ENCODE data around the gene TMEM213. TPM values are rescaled to one million over a fixed set of nuclear protein-coding genes. Genes with fewer than 3 reads are reported as not detected.

TMEM213 gene
- total and polyA plus RNA-seq, 2 donors (not counting 1 experiment from before 2014, with no cell fraction given): not detected

GRCh38 chr7:138813945-138814344, 16.2 kb downstream of the TMEM213 start:
- H3K36me3 ChIP-seq (ENCODE audit: control insufficient read depth, insufficient read depth, low read length): no peaks in the 10 kb centered on the region
- no peaks in the 10 kb centered on the region for H3K27me3 ChIP-seq (ENCODE audit: control insufficient read depth, insufficient read depth, low read length)
- DNase-seq (ENCODE audit: low read depth in 2 of 2): no peak
- no peak overlapping the region for H3K9ac ChIP-seq (ENCODE audit: insufficient read depth, low read length)
- no peaks in the 10 kb centered on the region for H3K9me3 ChIP-seq (ENCODE audit: control insufficient read depth, insufficient read depth, low read depth, low read length)
- H3K4me2 ChIP-seq (ENCODE audit: extremely low read depth, insufficient read depth, low read length): no peak overlapping the region
- no peak overlapping the region for H3K27ac ChIP-seq (ENCODE audit: insufficient read depth, low read length)
- TF ChIP-seq CTCF (conservative IDR thresholded peaks at IDR 0.05 in 1 of 2, IDR thresholded peaks at IDR 0.05 in 1 of 2; ENCODE audit: low read depth in 1 of 2, low read length in 2 of 2) (no peak), EZH2 (IDR thresholded peaks at IDR 0.05; ENCODE audit: low read length, missing control alignments) (no peak)
- peaks cover 1% of the 10 kb centered on the region for H4K20me1 ChIP-seq (ENCODE audit: control insufficient read depth, extremely low read depth, insufficient read depth, low read length)
- H2AFZ ChIP-seq (ENCODE audit: low read length): no peak overlapping the region
- H3K4me1 ChIP-seq (ENCODE audit: control insufficient read depth, extremely low read depth, insufficient read depth, low read length): no peaks in the 10 kb centered on the region
- no peaks in the 10 kb centered on the region for H3K79me2 ChIP-seq (ENCODE audit: control insufficient read depth, insufficient read depth, low read length)
- H3K4me3 ChIP-seq (replicated peaks in 1 of 4; ENCODE audit: control extremely low read depth in 1 of 4, insufficient read depth in 1 of 4, low read depth in 3 of 4, low read length in 4 of 4): no peak overlapping the region

- no peak for TF ChIP-seq CTCF (conservative IDR thresholded peaks at IDR 0.05 in 1 of 2, IDR thresholded peaks at IDR 0.05 in 1 of 2; ENCODE audit: low read depth in 1 of 2, low read length in 2 of 2)
- TF ChIP-seq EZH2 (IDR thresholded peaks at IDR 0.05; ENCODE audit: low read length, missing control alignments): no peak
Observed at GRCh38 chr7:138814816-138815332, 17.1 kb downstream of the TMEM213 start.

GRCh38 chr7:138816650-138817049, 18.9 kb downstream of the TMEM213 start:
- DNase-seq (ENCODE audit: low read depth in 2 of 2): no peak
- H3K27ac ChIP-seq (ENCODE audit: insufficient read depth, low read length): no peak overlapping the region
- no peak for TF ChIP-seq EZH2 (IDR thresholded peaks at IDR 0.05; ENCODE audit: low read length, missing control alignments)
- no peak for TF ChIP-seq CTCF (conservative IDR thresholded peaks at IDR 0.05 in 1 of 2, IDR thresholded peaks at IDR 0.05 in 1 of 2; ENCODE audit: low read depth in 1 of 2, low read length in 2 of 2)
- no peaks in the 10 kb centered on the region for H3K79me2 ChIP-seq (ENCODE audit: control insufficient read depth, insufficient read depth, low read length)
- H3K4me1 ChIP-seq (ENCODE audit: control insufficient read depth, extremely low read depth, insufficient read depth, low read length): no peaks in the 10 kb centered on the region
- H3K9me3 ChIP-seq (ENCODE audit: control insufficient read depth, insufficient read depth, low read depth, low read length): no peaks in the 10 kb centered on the region
- no peaks in the 10 kb centered on the region for H3K36me3 ChIP-seq (ENCODE audit: control insufficient read depth, insufficient read depth, low read length)
- H2AFZ ChIP-seq (ENCODE audit: low read length): no peak overlapping the region
- no peak overlapping the region for H3K4me2 ChIP-seq (ENCODE audit: extremely low read depth, insufficient read depth, low read length)
- H3K27me3 ChIP-seq (ENCODE audit: control insufficient read depth, insufficient read depth, low read length): no peaks in the 10 kb centered on the region
- H3K4me3 ChIP-seq (replicated peaks in 1 of 4; ENCODE audit: control extremely low read depth in 1 of 4, insufficient read depth in 1 of 4, low read depth in 3 of 4, low read length in 4 of 4): no peak overlapping the region
- no peak overlapping the region for H3K9ac ChIP-seq (ENCODE audit: insufficient read depth, low read length)
- H4K20me1 ChIP-seq (ENCODE audit: control insufficient read depth, extremely low read depth, insufficient read depth, low read length): peaks cover 1% of the 10 kb centered on the region

More at GRCh38 chr7:138814816-138815332, 17.1 kb downstream of the TMEM213 start:
- H3K36me3 ChIP-seq (ENCODE audit: control insufficient read depth, insufficient read depth, low read length): no peaks in the 10 kb centered on the region
- H3K27me3 ChIP-seq (ENCODE audit: control insufficient read depth, insufficient read depth, low read length): no peaks in the 10 kb centered on the region
- H3K79me2 ChIP-seq (ENCODE audit: control insufficient read depth, insufficient read depth, low read length): no peaks in the 10 kb centered on the region
- no peaks in the 10 kb centered on the region for H3K4me1 ChIP-seq (ENCODE audit: control insufficient read depth, extremely low read depth, insufficient read depth, low read length)
- no peak overlapping the region for H3K27ac ChIP-seq (ENCODE audit: insufficient read depth, low read length)
- no peaks in the 10 kb centered on the region for H3K9me3 ChIP-seq (ENCODE audit: control insufficient read depth, insufficient read depth, low read depth, low read length)
- DNase-seq (ENCODE audit: low read depth in 2 of 2): peak in 1 of 2 donors; percentile 2
- no peak overlapping the region for H3K4me3 ChIP-seq (replicated peaks in 1 of 4; ENCODE audit: control extremely low read depth in 1 of 4, insufficient read depth in 1 of 4, low read depth in 3 of 4, low read length in 4 of 4)
- H4K20me1 ChIP-seq (ENCODE audit: control insufficient read depth, extremely low read depth, insufficient read depth, low read length): peaks cover 1% of the 10 kb centered on the region
- no peak overlapping the region for H3K9ac ChIP-seq (ENCODE audit: insufficient read depth, low read length)
- H2AFZ ChIP-seq (ENCODE audit: low read length): no peak overlapping the region
- H3K4me2 ChIP-seq (ENCODE audit: extremely low read depth, insufficient read depth, low read length): no peak overlapping the region
